Head of caudate nucleus (tissue), 42 donors: ENCODE measurements around the gene CHAF1B.

Experiments used
- DNase-seq, 42 donors: peaks; one replicate each; pipeline versions ENCODE4 v3.0.0 to v3.0.0-alpha.2; 2020 to 2021; ENCODE audit warnings: mixed read lengths in 7 of 42
- intact Hi-C: fragments of 100-400 bp; cut with DNase I; formaldehyde crosslinking; loops from one replicate; pipeline ENCODE4 v1.15.0; 2022

The CHAF1B gene

GRCh38 chr21:36454093-36454531 is 68.9 kb downstream of the CHAF1B start:
- DNase-seq: no peak
- intact Hi-C loops: no loop called here

DNA sequence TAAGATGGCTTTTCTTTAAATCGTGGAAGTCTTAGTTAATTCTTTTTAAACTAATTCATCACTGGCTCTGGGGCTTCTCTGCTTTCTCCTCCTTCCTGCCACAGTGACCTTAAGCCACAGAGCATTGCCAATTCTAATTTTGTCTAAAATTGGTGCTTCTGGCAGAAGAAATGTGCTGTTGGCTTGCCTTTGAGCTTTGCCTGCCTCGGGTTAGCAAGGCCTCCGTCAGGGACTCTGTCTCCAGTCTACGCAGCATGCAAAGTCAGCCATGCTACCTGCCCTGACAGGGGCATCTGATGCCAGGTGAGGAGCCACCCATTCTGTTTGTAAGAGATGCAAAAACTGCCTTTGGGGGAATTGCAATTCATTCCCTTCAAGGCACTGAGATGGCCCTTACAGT is 69.5 kb downstream of the CHAF1B start:
- DNase-seq: no peak
- intact Hi-C loops: no loop called here

DNA sequence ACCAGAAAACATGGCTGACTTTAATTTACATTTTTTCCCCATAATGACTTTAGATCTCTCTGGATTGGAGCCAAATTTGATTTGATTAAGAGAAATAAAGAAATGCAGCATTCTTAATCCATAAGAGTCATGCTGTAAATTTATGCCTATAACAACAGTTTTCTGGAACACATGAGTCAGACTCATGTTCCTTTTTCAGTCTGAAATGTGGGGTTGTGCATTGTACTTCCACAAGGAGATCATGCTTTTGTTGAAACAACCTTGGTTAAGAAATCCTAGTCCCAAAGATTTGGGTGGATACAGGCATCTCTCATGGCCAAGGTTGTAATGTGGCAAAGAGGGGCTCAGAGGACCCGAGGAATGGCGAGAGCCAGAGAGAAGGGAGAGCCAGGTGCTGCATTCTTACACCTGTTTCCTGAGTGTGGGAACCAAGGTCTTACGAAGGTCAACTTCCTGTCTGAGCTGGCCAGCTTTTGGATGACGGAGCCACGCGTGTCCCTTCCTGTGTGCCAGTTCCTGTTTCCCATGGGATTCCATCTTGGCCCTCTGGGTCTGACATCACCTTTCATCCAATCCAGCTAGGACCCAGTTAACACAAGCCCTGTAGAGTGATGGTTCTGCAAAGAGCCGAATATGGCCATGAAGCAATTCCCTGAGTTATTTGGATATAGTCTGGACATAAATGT is 71.7 kb downstream of the CHAF1B start:
- DNase-seq: peak in 1 of 42 donors; percentile 12
- intact Hi-C loops: no loop called here

- intact Hi-C loops: no loop called here
- no peak for DNase-seq
These were observed 73.9 kb downstream of the CHAF1B start for GRCh38 chr21:36459098-36459497.

GRCh38 chr21:36460866-36461265 is 75.7 kb downstream of the CHAF1B start:
- intact Hi-C loops: no loop called here
- no peak for DNase-seq

- intact Hi-C loops: no loop called here
- no peak for DNase-seq
These were observed 76.2 kb downstream of the CHAF1B start for GRCh38 chr21:36461277-36461917.

- DNase-seq: no peak
- intact Hi-C loops: no loop called here
These were observed 76.8 kb downstream of the CHAF1B start for GRCh38 chr21:36461918-36462486.

DNA sequence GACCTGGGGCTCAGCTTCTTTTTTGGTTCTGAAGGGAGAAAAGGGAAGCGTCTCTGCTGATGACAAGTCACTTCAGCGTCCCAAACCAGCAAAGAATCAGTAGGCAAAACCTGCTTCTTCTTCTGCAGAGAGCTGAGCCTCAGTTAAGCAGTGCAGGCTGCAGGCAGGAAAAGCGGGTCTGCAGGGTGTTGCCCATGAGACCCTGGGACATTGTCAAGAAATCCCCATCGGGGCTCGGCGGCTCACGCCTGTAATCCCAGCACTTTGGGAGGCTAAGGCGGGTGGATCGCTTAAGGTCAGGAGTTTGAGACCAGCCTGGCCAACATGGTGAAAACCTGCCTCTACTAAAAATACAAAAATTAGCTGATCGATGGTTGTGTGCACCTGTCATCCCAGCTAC is 78.0 kb downstream of the CHAF1B start:
- DNase-seq: no peak
- intact Hi-C loops: no loop called here

DNA sequence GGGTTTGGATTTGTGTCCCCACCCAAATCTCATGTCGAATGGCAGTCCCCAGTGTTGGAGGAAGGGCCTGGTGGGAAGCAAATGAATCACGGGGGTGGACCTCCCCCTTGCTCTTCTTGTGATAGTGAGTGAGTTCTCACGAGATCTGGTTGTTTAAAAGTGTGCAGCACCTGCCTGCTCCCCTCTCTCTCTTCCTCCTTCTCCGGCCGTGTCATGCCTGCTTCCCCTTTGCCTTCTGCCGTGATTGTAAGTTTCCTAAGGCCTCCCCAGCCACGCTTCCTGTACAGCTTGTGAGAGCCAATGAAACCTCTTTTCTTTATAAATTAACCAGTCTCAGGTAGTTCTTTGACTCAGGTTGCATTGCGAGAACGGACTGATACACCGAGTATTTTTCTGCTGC is 78.8 kb downstream of the CHAF1B start:
- no peak for DNase-seq
- intact Hi-C loops: no loop called here

DNA sequence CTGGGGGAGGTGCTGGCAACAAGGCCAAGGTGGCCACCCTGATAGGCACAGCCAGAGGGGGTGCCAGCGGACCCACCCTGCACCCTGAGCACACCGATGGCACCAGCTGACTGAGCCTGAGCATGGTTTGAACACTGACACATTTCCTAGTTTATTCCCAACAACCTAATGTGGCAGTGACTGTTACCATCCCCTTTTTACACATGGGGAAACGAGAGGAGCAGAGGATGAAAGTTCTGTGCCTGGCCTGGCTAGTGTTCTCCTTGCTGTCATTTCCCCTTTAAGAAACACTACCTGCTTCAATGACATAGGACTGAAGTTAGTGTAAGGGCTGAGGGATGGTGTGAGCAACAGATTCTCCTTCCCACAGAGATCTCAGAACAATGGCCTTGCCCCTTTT is 79.4 kb downstream of the CHAF1B start:
- no peak for DNase-seq
- intact Hi-C loops: no loop called here

DNA sequence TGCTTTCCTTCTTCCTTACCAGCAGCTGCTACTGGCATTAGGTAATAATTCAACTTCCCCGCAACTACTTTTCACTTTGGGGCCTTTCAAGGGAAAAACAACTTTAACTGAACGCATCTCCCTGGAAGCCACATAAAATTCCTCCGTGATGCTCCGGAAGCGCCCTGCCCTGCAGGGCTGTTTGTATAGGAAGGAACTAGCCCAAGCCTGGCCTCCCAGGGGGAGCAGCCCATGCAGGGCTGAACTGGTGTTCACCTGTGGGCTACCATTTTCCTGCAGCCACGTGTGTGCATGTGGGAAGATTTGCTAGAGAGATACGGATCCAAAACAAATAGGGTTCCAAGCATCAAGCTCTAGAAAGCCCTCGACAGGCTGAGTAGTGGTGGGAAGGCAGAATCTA is 80.3 kb downstream of the CHAF1B start:
- no peak for DNase-seq
- intact Hi-C loops: no loop called here

DNA sequence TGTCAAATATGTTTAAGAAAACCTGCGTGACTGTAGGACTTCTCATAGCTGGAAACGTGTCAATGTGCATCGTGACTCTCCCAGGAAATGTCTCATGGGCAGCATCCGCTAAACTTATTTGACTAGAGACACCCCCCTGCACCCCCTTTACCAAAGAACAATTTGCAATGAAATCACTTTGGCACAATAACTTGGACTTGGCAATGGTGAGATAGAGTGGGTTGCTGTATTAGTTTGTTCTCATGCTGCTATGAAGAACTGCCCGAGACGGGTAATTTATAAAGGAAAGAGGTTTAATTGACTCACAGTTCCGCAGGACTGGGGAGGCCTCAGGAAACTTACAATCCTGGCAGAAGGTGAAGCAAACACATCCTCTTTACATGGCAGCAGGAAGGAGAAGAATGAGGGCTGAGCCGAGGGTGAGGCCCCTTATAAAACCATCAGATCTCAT is 80.9 kb downstream of the CHAF1B start:
- intact Hi-C loops: no loop called here

More for the DNA sequence above, 80.9 kb downstream of the CHAF1B start:
- no peak for DNase-seq
